ENCODE results near the gene BSCL2. TPM values are rescaled to one million over a fixed set of nuclear protein-coding genes. Genes with fewer than 3 reads are reported as not detected.
A peak's percentile ranks its signal among the peaks of the same experiment; 100 is the strongest.

The BSCL2 gene
- total and polyA plus RNA-seq, 2 of the 13 experiments (the other 11 are each of a cell fraction or from before 2014, with no cell fraction given), result 19.5 to 21.1 TPM

DNA sequence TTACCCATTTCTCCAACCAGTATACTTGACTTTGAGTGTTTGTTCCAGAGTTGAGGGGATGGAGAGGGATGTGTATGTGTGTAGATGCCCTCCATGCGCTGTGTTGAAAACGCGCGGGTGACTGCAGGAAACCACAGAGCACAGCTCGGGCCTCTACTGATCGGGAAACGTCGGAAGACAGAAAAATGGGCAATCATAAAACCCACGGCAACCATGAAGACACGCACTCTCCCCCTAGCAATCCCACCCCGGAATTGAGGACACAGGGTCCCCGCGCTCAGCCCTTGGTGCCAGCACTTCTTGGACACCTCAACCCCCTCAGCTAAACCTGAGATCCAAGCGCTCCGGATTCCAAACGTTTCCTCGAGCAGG, 36.0 kb downstream of the BSCL2 start (continued):
- TF ChIP-seq, protein P1, sequence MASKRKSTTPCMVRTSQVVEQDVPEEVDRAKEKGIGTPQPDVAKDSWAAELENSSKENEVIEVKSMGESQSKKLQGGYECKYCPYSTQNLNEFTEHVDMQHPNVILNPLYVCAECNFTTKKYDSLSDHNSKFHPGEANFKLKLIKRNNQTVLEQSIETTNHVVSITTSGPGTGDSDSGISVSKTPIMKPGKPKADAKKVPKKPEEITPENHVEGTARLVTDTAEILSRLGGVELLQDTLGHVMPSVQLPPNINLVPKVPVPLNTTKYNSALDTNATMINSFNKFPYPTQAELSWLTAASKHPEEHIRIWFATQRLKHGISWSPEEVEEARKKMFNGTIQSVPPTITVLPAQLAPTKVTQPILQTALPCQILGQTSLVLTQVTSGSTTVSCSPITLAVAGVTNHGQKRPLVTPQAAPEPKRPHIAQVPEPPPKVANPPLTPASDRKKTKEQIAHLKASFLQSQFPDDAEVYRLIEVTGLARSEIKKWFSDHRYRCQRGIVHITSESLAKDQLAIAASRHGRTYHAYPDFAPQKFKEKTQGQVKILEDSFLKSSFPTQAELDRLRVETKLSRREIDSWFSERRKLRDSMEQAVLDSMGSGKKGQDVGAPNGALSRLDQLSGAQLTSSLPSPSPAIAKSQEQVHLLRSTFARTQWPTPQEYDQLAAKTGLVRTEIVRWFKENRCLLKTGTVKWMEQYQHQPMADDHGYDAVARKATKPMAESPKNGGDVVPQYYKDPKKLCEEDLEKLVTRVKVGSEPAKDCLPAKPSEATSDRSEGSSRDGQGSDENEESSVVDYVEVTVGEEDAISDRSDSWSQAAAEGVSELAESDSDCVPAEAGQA (IDR thresholded peaks at IDR 0.05; ENCODE audit: low read depth), result peak; percentile 54; the same call in 1 of the 2 replicates
- TF ChIP-seq, protein P1 (CRISPR knock-in tag; IDR thresholded peaks at IDR 0.05; ENCODE audit: borderline replicate concordance), result no peak
- TF ChIP-seq REXO4 (CRISPR knock-in tag; IDR thresholded peaks at IDR 0.05; ENCODE audit: borderline replicate concordance) (no peak), TCF7L2 (IDR thresholded peaks at IDR 0.05; ENCODE audit: low read depth, low read length) (no peak), ZSCAN21 (CRISPR knock-in tag; IDR thresholded peaks at IDR 0.05; ENCODE audit: borderline replicate concordance) (peak; percentile 26; the same call in 1 of the 2 replicates), ZFAT (CRISPR knock-in tag; conservative IDR thresholded peaks at IDR 0.05) (no peak), TEAD3 (CRISPR knock-in tag; optimal IDR thresholded peaks at IDR 0.05; ENCODE audit: borderline replicate concordance) (no peak), SRSF9 (IDR thresholded peaks at IDR 0.05; ENCODE audit: borderline replicate concordance, insufficient read depth, low read depth, low read length, poor library complexity, severe bottlenecking) (no peak)
- TF ChIP-seq, protein P2, sequence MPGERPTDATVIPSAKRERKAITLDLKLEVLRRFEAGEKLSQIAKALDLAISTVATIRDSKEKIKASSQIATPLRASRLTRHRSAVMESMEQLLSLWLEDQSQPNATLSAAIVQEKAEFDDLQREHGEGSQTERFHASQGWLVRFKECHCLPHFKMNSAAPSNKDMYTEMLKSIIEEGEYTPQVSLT (CRISPR knock-in tag; IDR thresholded peaks at IDR 0.05; ENCODE audit: borderline replicate concordance, low read depth), result no peak
- TF ChIP-seq, protein P3, sequence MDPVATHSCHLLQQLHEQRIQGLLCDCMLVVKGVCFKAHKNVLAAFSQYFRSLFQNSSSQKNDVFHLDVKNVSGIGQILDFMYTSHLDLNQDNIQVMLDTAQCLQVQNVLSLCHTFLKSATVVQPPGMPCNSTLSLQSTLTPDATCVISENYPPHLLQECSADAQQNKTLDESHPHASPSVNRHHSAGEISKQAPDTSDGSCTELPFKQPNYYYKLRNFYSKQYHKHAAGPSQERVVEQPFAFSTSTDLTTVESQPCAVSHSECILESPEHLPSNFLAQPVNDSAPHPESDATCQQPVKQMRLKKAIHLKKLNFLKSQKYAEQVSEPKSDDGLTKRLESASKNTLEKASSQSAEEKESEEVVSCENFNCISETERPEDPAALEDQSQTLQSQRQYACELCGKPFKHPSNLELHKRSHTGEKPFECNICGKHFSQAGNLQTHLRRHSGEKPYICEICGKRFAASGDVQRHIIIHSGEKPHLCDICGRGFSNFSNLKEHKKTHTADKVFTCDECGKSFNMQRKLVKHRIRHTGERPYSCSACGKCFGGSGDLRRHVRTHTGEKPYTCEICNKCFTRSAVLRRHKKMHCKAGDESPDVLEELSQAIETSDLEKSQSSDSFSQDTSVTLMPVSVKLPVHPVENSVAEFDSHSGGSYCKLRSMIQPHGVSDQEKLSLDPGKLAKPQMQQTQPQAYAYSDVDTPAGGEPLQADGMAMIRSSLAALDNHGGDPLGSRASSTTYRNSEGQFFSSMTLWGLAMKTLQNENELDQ (CRISPR knock-in tag; IDR thresholded peaks at IDR 0.05; ENCODE audit: borderline replicate concordance), result no peak
- TF ChIP-seq, protein P4, sequence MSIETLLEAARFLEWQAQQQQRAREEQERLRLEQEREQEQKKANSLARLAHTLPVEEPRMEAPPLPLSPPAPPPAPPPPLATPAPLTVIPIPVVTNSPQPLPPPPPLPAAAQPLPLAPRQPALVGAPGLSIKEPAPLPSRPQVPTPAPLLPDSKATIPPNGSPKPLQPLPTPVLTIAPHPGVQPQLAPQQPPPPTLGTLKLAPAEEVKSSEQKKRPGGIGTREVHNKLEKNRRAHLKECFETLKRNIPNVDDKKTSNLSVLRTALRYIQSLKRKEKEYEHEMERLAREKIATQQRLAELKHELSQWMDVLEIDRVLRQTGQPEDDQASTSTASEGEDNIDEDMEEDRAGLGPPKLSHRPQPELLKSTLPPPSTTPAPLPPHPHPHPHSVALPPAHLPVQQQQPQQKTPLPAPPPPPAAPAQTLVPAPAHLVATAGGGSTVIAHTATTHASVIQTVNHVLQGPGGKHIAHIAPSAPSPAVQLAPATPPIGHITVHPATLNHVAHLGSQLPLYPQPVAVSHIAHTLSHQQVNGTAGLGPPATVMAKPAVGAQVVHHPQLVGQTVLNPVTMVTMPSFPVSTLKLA (IDR thresholded peaks at IDR 0.05), result no peak
- TF ChIP-seq, protein P5, sequence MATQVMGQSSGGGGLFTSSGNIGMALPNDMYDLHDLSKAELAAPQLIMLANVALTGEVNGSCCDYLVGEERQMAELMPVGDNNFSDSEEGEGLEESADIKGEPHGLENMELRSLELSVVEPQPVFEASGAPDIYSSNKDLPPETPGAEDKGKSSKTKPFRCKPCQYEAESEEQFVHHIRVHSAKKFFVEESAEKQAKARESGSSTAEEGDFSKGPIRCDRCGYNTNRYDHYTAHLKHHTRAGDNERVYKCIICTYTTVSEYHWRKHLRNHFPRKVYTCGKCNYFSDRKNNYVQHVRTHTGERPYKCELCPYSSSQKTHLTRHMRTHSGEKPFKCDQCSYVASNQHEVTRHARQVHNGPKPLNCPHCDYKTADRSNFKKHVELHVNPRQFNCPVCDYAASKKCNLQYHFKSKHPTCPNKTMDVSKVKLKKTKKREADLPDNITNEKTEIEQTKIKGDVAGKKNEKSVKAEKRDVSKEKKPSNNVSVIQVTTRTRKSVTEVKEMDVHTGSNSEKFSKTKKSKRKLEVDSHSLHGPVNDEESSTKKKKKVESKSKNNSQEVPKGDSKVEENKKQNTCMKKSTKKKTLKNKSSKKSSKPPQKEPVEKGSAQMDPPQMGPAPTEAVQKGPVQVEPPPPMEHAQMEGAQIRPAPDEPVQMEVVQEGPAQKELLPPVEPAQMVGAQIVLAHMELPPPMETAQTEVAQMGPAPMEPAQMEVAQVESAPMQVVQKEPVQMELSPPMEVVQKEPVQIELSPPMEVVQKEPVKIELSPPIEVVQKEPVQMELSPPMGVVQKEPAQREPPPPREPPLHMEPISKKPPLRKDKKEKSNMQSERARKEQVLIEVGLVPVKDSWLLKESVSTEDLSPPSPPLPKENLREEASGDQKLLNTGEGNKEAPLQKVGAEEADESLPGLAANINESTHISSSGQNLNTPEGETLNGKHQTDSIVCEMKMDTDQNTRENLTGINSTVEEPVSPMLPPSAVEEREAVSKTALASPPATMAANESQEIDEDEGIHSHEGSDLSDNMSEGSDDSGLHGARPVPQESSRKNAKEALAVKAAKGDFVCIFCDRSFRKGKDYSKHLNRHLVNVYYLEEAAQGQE (IDR thresholded peaks at IDR 0.05; ENCODE audit: borderline replicate concordance in 1 of 2, low read depth in 1 of 2, low read length in 2 of 2), result no peak

Measured in HepG2 (cell line).